PFSK-1 (cell line): ENCODE results near the gene GALNT9.

Experiments used
- FOXP2 ChIP-seq: optimal IDR thresholded peaks from 2 replicates; pipeline ENCODE3; 2011; ENCODE audit warnings: borderline replicate concordance, control low read depth, inconsistent platforms; ENCODE audit not compliant: insufficient read depth; ENCODE audit errors: extremely low read length, extremely low read depth
- POLR2AphosphoS5 ChIP-seq: IDR thresholded peaks from 2 replicates; pipeline ENCODE4 v1.6.1; 2012; ENCODE audit warnings: low read depth, mild to moderate bottlenecking, control low read depth, low read length, moderate library complexity
- SIN3A ChIP-seq: IDR thresholded peaks from 2 replicates; pipeline ENCODE4 v1.6.1; 2012; ENCODE audit warnings: mild to moderate bottlenecking, low read length, moderate library complexity, borderline replicate concordance; ENCODE audit not compliant: insufficient read depth
- TAF1 ChIP-seq: IDR thresholded peaks from 2 replicates; pipeline ENCODE4 v1.6.1; 2012; ENCODE audit warnings: low read length, control low read depth, borderline replicate concordance; ENCODE audit not compliant: insufficient read depth
- TF ChIP-seq, protein P1 (sequence below), 2 experiments: IDR thresholded peaks; 2 replicates each; pipeline versions ENCODE4 v1.6.1 to v1.8.0; 2011 to 2012; ENCODE audit warnings: low read depth in 2 of 2, low read length in 2 of 2, control low read depth in 1 of 2, inconsistent platforms in 1 of 2, mild to moderate bottlenecking in 1 of 2, moderate library complexity in 1 of 2; ENCODE audit not compliant: insufficient read depth in 1 of 2

GALNT9 gene

GRCh38 chr12:132176385-132176919, 152.9 kb downstream of the GALNT9 start:
- TF ChIP-seq POLR2AphosphoS5 (no peak), TAF1 (no peak), FOXP2 (no peak), SIN3A (no peak)
- TF ChIP-seq, protein P1, sequence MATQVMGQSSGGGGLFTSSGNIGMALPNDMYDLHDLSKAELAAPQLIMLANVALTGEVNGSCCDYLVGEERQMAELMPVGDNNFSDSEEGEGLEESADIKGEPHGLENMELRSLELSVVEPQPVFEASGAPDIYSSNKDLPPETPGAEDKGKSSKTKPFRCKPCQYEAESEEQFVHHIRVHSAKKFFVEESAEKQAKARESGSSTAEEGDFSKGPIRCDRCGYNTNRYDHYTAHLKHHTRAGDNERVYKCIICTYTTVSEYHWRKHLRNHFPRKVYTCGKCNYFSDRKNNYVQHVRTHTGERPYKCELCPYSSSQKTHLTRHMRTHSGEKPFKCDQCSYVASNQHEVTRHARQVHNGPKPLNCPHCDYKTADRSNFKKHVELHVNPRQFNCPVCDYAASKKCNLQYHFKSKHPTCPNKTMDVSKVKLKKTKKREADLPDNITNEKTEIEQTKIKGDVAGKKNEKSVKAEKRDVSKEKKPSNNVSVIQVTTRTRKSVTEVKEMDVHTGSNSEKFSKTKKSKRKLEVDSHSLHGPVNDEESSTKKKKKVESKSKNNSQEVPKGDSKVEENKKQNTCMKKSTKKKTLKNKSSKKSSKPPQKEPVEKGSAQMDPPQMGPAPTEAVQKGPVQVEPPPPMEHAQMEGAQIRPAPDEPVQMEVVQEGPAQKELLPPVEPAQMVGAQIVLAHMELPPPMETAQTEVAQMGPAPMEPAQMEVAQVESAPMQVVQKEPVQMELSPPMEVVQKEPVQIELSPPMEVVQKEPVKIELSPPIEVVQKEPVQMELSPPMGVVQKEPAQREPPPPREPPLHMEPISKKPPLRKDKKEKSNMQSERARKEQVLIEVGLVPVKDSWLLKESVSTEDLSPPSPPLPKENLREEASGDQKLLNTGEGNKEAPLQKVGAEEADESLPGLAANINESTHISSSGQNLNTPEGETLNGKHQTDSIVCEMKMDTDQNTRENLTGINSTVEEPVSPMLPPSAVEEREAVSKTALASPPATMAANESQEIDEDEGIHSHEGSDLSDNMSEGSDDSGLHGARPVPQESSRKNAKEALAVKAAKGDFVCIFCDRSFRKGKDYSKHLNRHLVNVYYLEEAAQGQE (IDR thresholded peaks at IDR 0.05; ENCODE audit: insufficient read depth in 1 of 2, low read depth in 2 of 2, low read length in 2 of 2), result no peak

GRCh38 chr12:132175496-132176384, 153.6 kb downstream of the GALNT9 start:
- TF ChIP-seq FOXP2 (no peak), POLR2AphosphoS5 (no peak), TAF1 (no peak), SIN3A (no peak)
- TF ChIP-seq, protein P1 (IDR thresholded peaks at IDR 0.05; ENCODE audit: insufficient read depth in 1 of 2, low read depth in 2 of 2, low read length in 2 of 2), result no peak

- TF ChIP-seq TAF1 (no peak), POLR2AphosphoS5 (no peak), SIN3A (no peak), FOXP2 (no peak)
- TF ChIP-seq, protein P1 (IDR thresholded peaks at IDR 0.05; ENCODE audit: insufficient read depth in 1 of 2, low read depth in 2 of 2, low read length in 2 of 2), result no peak
Observed at GRCh38 chr12:132174839-132175490, 154.4 kb downstream of the GALNT9 start.

DNA sequence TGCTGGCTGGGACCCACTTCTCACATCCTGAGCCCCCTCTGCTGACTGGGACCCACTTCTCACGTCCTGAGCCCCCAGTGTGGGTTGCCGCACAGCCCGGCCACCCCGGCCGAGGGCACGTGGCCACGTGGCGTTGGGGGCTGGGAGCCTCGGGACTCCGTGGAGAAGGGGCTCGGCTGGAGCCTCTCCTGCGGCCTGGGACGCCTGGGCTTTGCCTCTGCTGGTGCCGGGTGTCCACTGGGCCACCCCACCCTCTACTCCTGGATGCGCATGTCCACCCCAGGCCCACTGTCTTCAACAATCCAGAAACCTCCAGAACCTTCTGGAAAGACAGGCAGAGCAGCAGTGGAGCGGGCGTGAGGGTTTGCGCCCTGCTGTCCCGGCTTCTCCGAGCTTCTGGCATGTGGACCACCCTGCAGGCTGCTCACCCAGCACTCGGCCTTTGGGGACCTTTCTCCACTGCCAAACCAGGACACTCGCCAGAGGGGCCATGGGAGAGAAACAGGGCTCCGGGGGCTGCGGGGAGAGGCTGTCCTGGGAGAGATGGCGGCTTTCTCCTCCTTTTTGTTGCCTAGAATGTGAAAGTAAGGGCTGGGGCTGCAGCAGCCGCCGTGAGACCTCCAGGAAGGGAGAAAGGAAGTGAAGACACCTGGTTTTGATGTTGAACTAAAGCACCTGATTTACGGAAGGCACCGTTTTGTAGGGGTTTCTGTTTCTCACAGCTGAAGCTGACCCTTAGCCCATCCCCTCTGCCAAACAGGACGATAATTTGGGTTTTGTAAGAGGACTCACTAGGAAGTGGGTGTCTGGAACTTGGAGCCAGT, 155.2 kb downstream of the GALNT9 start:
- TF ChIP-seq POLR2AphosphoS5 (no peak), FOXP2 (no peak)

DNA sequence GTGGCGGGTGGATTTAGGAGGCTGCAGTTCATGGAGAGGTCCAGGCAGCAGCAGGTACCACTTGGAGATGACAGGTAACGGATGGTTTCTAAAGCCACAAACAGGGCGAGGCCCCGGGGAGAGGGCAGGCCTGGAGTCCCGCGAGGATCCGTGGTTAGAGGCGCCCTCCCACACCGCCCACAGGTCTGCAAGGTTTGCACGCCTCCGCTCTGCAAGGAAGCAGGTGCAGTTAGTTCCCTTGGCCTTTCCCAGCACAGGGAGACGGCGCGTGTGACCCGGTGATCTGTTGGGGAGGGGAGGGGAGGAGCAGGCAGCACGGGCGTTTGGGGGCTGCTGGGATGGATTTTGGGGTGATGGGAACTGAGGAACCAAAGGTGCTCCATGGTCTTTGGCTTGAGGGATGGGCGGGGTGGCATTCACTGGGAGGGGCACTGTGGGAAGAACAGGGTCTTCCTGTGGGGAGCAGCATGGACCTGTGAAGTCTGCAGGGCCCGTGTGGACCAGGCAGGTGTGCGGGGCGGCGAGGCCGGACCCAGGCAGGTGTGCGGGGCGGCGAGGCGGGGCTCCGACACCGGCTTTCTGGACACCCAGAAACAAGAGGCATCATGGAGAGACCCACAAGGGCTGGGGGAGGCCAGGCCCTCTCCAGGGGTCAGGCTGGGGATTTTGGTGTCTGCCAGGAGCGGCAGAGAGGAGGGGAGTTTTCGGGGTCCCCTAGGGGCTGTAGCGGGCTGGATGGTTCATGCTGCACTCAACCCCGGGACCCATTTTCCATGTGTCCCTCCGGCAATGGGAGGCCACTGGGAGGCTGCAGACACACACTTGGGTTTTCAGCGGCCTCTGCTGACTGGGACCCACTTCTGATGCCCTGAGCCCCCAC, 156.0 kb downstream of the GALNT9 start:
- TF ChIP-seq TAF1, result no peak
- no peak for TF ChIP-seq FOXP2
- TF ChIP-seq, protein P1 (IDR thresholded peaks at IDR 0.05; ENCODE audit: insufficient read depth in 1 of 2, low read depth in 2 of 2, low read length in 2 of 2), result no peak
- no peak for TF ChIP-seq POLR2AphosphoS5
- no peak for TF ChIP-seq SIN3A
